HepG2 (cell line): ENCODE data around the gene C15orf62. TPM values are rescaled to one million over a fixed set of nuclear protein-coding genes. Genes with fewer than 3 reads are reported as not detected.

Source experiments
- ASH2L ChIP-seq: fragments of 300-600, 200-600 bp; sonication (generic); IDR thresholded peaks from 2 replicates; pipeline ENCODE4 v1.7.0; 2017; ENCODE audit warnings: low read depth, mild to moderate bottlenecking, moderate library complexity, mixed read lengths, low read length; ENCODE audit not compliant: insufficient read length
- HNF1A ChIP-seq, 2 experiments: sonication (generic) in 1 of 2; formaldehyde crosslinking in 1 of 2; IDR thresholded peaks; 2 replicates each; pipeline versions ENCODE4 v1.4.0 to v1.6.1; 2016 to 2020; ENCODE audit warnings: borderline replicate concordance in 1 of 2, low read depth in 1 of 2, mild to moderate bottlenecking in 1 of 2, missing genetic modification reagents in 1 of 2
- LCORL ChIP-seq, 2 experiments: fragments of 450-650 bp in 1 of 2; sonication (generic) in 1 of 2; formaldehyde crosslinking in 1 of 2; IDR thresholded peaks; 2 replicates each; pipeline versions ENCODE4 v1.5.0 to v1.6.1; 2017 to 2020; ENCODE audit warnings: antibody characterized with exemption in 1 of 2, missing genetic modification reagents in 1 of 2
- MTF1 ChIP-seq: sonication (generic); formaldehyde crosslinking; IDR thresholded peaks from 2 replicates; pipeline ENCODE4 v1.5.0; 2020; ENCODE audit warnings: missing genetic modification reagents
- NFAT5 ChIP-seq: sonication (generic); formaldehyde crosslinking; IDR thresholded peaks from 2 replicates; pipeline ENCODE4 v1.4.0; 2020; ENCODE audit warnings: missing genetic modification reagents
- NONO ChIP-seq, 2 experiments: fragments of 450-650 bp in 1 of 2; sonication (generic) in 1 of 2; formaldehyde crosslinking in 1 of 2; IDR thresholded peaks in 1 of 2; conservative IDR thresholded peaks in 1 of 2; 2 replicates each; pipeline versions ENCODE4 v1.6.1 to v1.8.0; 2017 to 2022; ENCODE audit warnings: mild to moderate bottlenecking in 1 of 2, missing genetic modification reagents in 1 of 2, moderate library complexity in 1 of 2
- SALL2 ChIP-seq: sonication (generic); formaldehyde crosslinking; IDR thresholded peaks from 2 replicates; pipeline ENCODE4 v1.8.1; 2023; ENCODE audit warnings: mild to moderate bottlenecking, missing genetic modification reagents, inconsistent platforms
- SOX6 ChIP-seq, 2 experiments: fragments of 450-650 bp in 1 of 2; sonication (generic) in 1 of 2; formaldehyde crosslinking in 1 of 2; IDR thresholded peaks; 2 replicates each; pipeline versions ENCODE4 v1.4.0 to v1.6.1; 2017 to 2020; ENCODE audit warnings: antibody characterized with exemption in 1 of 2, mild to moderate bottlenecking in 1 of 2, missing genetic modification reagents in 1 of 2
- SP4 ChIP-seq: sonication (generic); formaldehyde crosslinking; IDR thresholded peaks from 2 replicates; pipeline ENCODE4 v1.8.1; 2023; ENCODE audit warnings: mild to moderate bottlenecking, missing genetic modification reagents
- THAP11 ChIP-seq: IDR thresholded peaks from 2 replicates; pipeline ENCODE4 v1.6.1; 2016; ENCODE audit warnings: missing biosample characterization, missing genetic modification reagents
- ZFP62 ChIP-seq: sonication (generic); formaldehyde crosslinking; IDR thresholded peaks from 2 replicates; pipeline ENCODE4 v1.4.0; 2020; ENCODE audit warnings: missing genetic modification reagents
- ZFY ChIP-seq: sonication (generic); formaldehyde crosslinking; IDR thresholded peaks from 2 replicates; pipeline ENCODE4 v1.4.0; 2020; ENCODE audit warnings: missing genetic modification reagents
- ZNF275 ChIP-seq: sonication (generic); formaldehyde crosslinking; IDR thresholded peaks from 2 replicates; pipeline ENCODE4 v1.8.0; 2022; ENCODE audit warnings: missing genetic modification reagents, mild to moderate bottlenecking, inconsistent platforms, borderline replicate concordance
- ZNF616 ChIP-seq: sonication (generic); formaldehyde crosslinking; IDR thresholded peaks from 2 replicates; pipeline ENCODE4 v1.5.0; 2020; ENCODE audit warnings: low read depth, mild to moderate bottlenecking, missing genetic modification reagents
- ZNF773 ChIP-seq: sonication (generic); formaldehyde crosslinking; IDR thresholded peaks from 2 replicates; pipeline ENCODE4 v1.4.0; 2020; ENCODE audit warnings: missing genetic modification reagents, borderline replicate concordance
- ZNF792 ChIP-seq: IDR thresholded peaks from 2 replicates; pipeline ENCODE4 v1.6.1; 2016
- polyA plus RNA-seq, 8 experiments: library from polyadenylated mRNA; depleted of rRNA in 3 of 8; stranded (reverse) in 7 of 8; unstranded in 1 of 8; fragments of >200 nt; fragmentation: Illumina TruSeq in 4 of 8; extraction: Trizol in 4 of 8; gene quantifications; 2 replicates each; pipeline versions ENCODE4 v1.2.1 to v1.2.3, GENCODE V29; 2011 to 2016; ENCODE audit warnings: low read depth in 4 of 8, missing spikeins in 1 of 8, mixed read lengths in 1 of 8; ENCODE audit not compliant: insufficient read depth in 1 of 8
- total RNA-seq, 5 experiments: library from RNA; depleted of rRNA; stranded (reverse); fragments of >200 nt; fragmentation: Illumina TruSeq; extraction: Trizol; gene quantifications; 2 replicates each; pipeline ENCODE4 v1.2.3, GENCODE V29; 2016; ENCODE audit warnings: low read depth in 1 of 5

Gene C15orf62
- total and polyA plus RNA-seq, 2 of the 13 experiments (the other 11 are each of a cell fraction or from before 2014, with no cell fraction given), result 0.51 to 1.1 TPM

GRCh38 chr15:40807028-40807887 lies 37.5 kb downstream of the C15orf62 start, which contains the start of the genes DNAJC17 and ZFYVE19 (continued):
- no peak for TF ChIP-seq LCORL (IDR thresholded peaks at IDR 0.05)
- TF ChIP-seq LCORL (CRISPR knock-in tag; IDR thresholded peaks at IDR 0.05), result peak; percentile 88
- peak; percentile 97 for TF ChIP-seq ZFY (CRISPR knock-in tag)
- TF ChIP-seq ZNF616 (CRISPR knock-in tag), result no peak; the same call in 1 of the 2 replicates
- TF ChIP-seq NFAT5 (CRISPR knock-in tag), result peak; percentile 75; the same call in 1 of the 2 replicates
- 0 out of 2 replicates have a peak, but pooled peaks have one; percentile 43 for TF ChIP-seq ZNF773 (CRISPR knock-in tag)
- no peak for TF ChIP-seq NONO (IDR thresholded peaks at IDR 0.05)
- peak; percentile 86 for TF ChIP-seq NONO (CRISPR knock-in tag; conservative IDR thresholded peaks at IDR 0.05)
- TF ChIP-seq ZNF792, result no peak; the same call in 1 of the 2 replicates
- peak; percentile 71 for TF ChIP-seq SALL2 (CRISPR knock-in tag)
- TF ChIP-seq HNF1A (IDR thresholded peaks at IDR 0.05; ENCODE audit: low read depth), result peak; percentile 28; the same call in 1 of the 2 replicates
- peak; percentile 54; the same call in 1 of the 2 replicates for TF ChIP-seq HNF1A (CRISPR knock-in tag; IDR thresholded peaks at IDR 0.05; ENCODE audit: borderline replicate concordance)
- peak; percentile 99 for TF ChIP-seq THAP11 (CRISPR knock-in tag)
- TF ChIP-seq ZNF275 (CRISPR knock-in tag), result peak; percentile 83
- TF ChIP-seq ASH2L, result peak; percentile 81
- no peak for TF ChIP-seq SOX6 (IDR thresholded peaks at IDR 0.05)
- TF ChIP-seq SOX6 (CRISPR knock-in tag; IDR thresholded peaks at IDR 0.05), result peak; percentile 80
- no peak for TF ChIP-seq MTF1
- TF ChIP-seq SP4 (CRISPR knock-in tag), result peak; percentile 74
- no peak for TF ChIP-seq ZFP62 (CRISPR knock-in tag)
